Nephron progenitor cell (in vitro differentiated cells): ENCODE data around the gene SH3PXD2B.

ENCODE experiments used
- DNase-seq: peaks from one replicate; pipeline ENCODE4 v3.0.0; 2021
- H3K27ac Mint-ChIP-seq: 2 replicates; pipeline ENCODE4 v1.8.0; 2021; ENCODE audit warnings: mild to moderate bottlenecking, moderate library complexity, mixed read lengths
- H3K27me3 Mint-ChIP-seq: 2 replicates; pipeline ENCODE4 v1.8.0; 2021; ENCODE audit warnings: mild to moderate bottlenecking, low read depth, mixed read lengths; ENCODE audit not compliant: poor library complexity
- H3K36me3 Mint-ChIP-seq: 2 replicates; pipeline ENCODE4 v1.8.0; 2021; ENCODE audit warnings: low read depth, mixed read lengths
- H3K4me1 Mint-ChIP-seq: 2 replicates; pipeline ENCODE4 v1.8.0; 2021; ENCODE audit warnings: mixed read lengths
- H3K4me3 Mint-ChIP-seq: 2 replicates; pipeline ENCODE4 v1.8.0; 2021; ENCODE audit warnings: mild to moderate bottlenecking, moderate library complexity, mixed read lengths
- H3K9me3 Mint-ChIP-seq: 2 replicates; pipeline ENCODE4 v1.8.0; 2021; ENCODE audit warnings: mild to moderate bottlenecking, moderate library complexity, mixed read lengths
- CTCF ChIP-seq: fragments of 200-600 bp; sonication (generic); IDR thresholded peaks from 2 replicates; pipeline ENCODE4 v1.5.0; 2021; ENCODE audit warnings: antibody characterized with exemption

The SH3PXD2B gene

GRCh38 chr5:172459783-172460165 is 5.4 kb upstream of the SH3PXD2B start:
- Mint-ChIP-seq H3K27me3 (no peaks in the 10 kb centered on the region), H3K27ac (peak overlapping the region; percentile 59), H3K36me3 (peaks cover 12% of the 10 kb centered on the region), H3K9me3 (peaks cover 24% of the 10 kb centered on the region), H3K4me3 (no peak overlapping the region), H3K4me1 (peaks cover 60% of the 10 kb centered on the region)
- DNase-seq: no peak
- no peak for TF ChIP-seq CTCF

- peak overlapping the region; percentile 59 for H3K27ac Mint-ChIP-seq
- H3K36me3 Mint-ChIP-seq: peaks cover 10% of the 10 kb centered on the region
- H3K4me1 Mint-ChIP-seq: peaks cover 61% of the 10 kb centered on the region
- DNase-seq: no peak
- H3K27me3 Mint-ChIP-seq: no peaks in the 10 kb centered on the region
- H3K4me3 Mint-ChIP-seq: no peak overlapping the region
- peaks cover 18% of the 10 kb centered on the region for H3K9me3 Mint-ChIP-seq
- TF ChIP-seq CTCF: no peak
These were observed 4.9 kb upstream of the SH3PXD2B start for GRCh38 chr5:172458976-172459782.

- no peaks in the 10 kb centered on the region for H3K27me3 Mint-ChIP-seq
- H3K4me3 Mint-ChIP-seq: peak overlapping the region; percentile 89
- no peak for DNase-seq
- no peak overlapping the region for H3K27ac Mint-ChIP-seq
- H3K4me1 Mint-ChIP-seq: peaks cover 80% of the 10 kb centered on the region
- no peaks in the 10 kb centered on the region for H3K36me3 Mint-ChIP-seq
- no peak for TF ChIP-seq CTCF
- no peaks in the 10 kb centered on the region for H3K9me3 Mint-ChIP-seq
These were observed 1.9 kb upstream of the SH3PXD2B start for GRCh38 chr5:172456076-172456722.

- TF ChIP-seq CTCF: no peak
- DNase-seq: no peak
- Mint-ChIP-seq H3K4me3 (peak overlapping the region; percentile 89), H3K36me3 (no peaks in the 10 kb centered on the region), H3K4me1 (peaks cover 80% of the 10 kb centered on the region), H3K27me3 (no peaks in the 10 kb centered on the region), H3K9me3 (no peaks in the 10 kb centered on the region), H3K27ac (no peak overlapping the region)
These were observed 1.3 kb upstream of the SH3PXD2B start for GRCh38 chr5:172455511-172456061.

GRCh38 chr5:172455087-172455381 is 709 bp upstream of the SH3PXD2B start:
- DNase-seq: no peak
- H3K27me3 Mint-ChIP-seq: no peaks in the 10 kb centered on the region
- peaks cover 80% of the 10 kb centered on the region for H3K4me1 Mint-ChIP-seq
- no peaks in the 10 kb centered on the region for H3K9me3 Mint-ChIP-seq
- peak overlapping the region; percentile 62 for H3K27ac Mint-ChIP-seq
- no peak for TF ChIP-seq CTCF
- peak overlapping the region; percentile 89 for H3K4me3 Mint-ChIP-seq
- H3K36me3 Mint-ChIP-seq: no peaks in the 10 kb centered on the region
